ENCODE results near the gene FDX2. TPM values are rescaled to one million over a fixed set of nuclear protein-coding genes. Genes with fewer than 3 reads are reported as not detected.

The FDX2 gene
- total and polyA plus RNA-seq, 8 donors: 5.5 to 30.3 (median 10.0) TPM

- H3K4me1 ChIP-seq: peaks cover 6 to 9% (median 8%) of the 10 kb centered on the region in 3 donors
- WGBS, 2 donors: 91 to 92% methylated on average over 13 of the region's 13 CpGs
These were observed 13.7 kb upstream of the FDX2 start for GRCh38 chr19:10329555-10329954.

GRCh38 chr19:10328558-10329429 is 13.0 kb upstream of the FDX2 start:
- intact Hi-C loops (cut with DNase I): no loop called here
- FAIRE-seq: no peak
- 92 to 95% methylated on average over 38 to 41 of the region's 41 CpGs for WGBS, 2 donors
- peak in 1 of 6 donors; percentile 72 for DNase-seq
- Histone ChIP-seq H3K4me1 (peaks cover 6 to 9% (median 8%) of the 10 kb centered on the region in 3 donors), H3K27me3 (no peaks in the 10 kb centered on the region), H3K9me3 (no peaks in the 10 kb centered on the region), H3K36me3 (peaks cover 4 to 30% (median 20%) of the 10 kb centered on the region in 3 donors), H3K4me3 (no peak overlapping the region), H3K27ac (no peak overlapping the region)
- TF ChIP-seq CTCF (IDR thresholded peaks at IDR 0.05): no peak
- ATAC-seq: no peak

More at GRCh38 chr19:10329555-10329954, 13.7 kb upstream of the FDX2 start:
- TF ChIP-seq CTCF (IDR thresholded peaks at IDR 0.05): no peak
- Histone ChIP-seq H3K27me3 (no peaks in the 10 kb centered on the region), H3K4me3 (no peak overlapping the region), H3K9me3 (no peaks in the 10 kb centered on the region), H3K27ac (no peak overlapping the region), H3K36me3 (peaks cover 4 to 30% (median 20%) of the 10 kb centered on the region in 3 donors)
- intact Hi-C loops (cut with DNase I): no loop called here
- ATAC-seq: no peak
- FAIRE-seq: no peak
- peak in 1 of 6 donors; percentile 53 for DNase-seq

GRCh38 chr19:10327793-10328192 is 12.0 kb upstream of the FDX2 start:
- no peak for FAIRE-seq
- no peak overlapping the region for H3K27ac ChIP-seq
- no peaks in the 10 kb centered on the region for H3K9me3 ChIP-seq
- no peak for TF ChIP-seq CTCF (IDR thresholded peaks at IDR 0.05)
- intact Hi-C loops (cut with DNase I): no loop called here
- H3K4me1 ChIP-seq: peaks cover 6 to 9% (median 8%) of the 10 kb centered on the region in 3 donors
- no peak overlapping the region for H3K4me3 ChIP-seq
- peaks cover 4 to 36% (median 20%) of the 10 kb centered on the region in 3 donors for H3K36me3 ChIP-seq
- no peak for ATAC-seq
- DNase-seq: no peak
- H3K27me3 ChIP-seq: no peaks in the 10 kb centered on the region
- WGBS, 2 donors: 90 to 93% methylated on average over 7 of the region's 7 CpGs

- FAIRE-seq (no peak), ATAC-seq (no peak), DNase-seq (no peak)
- Histone ChIP-seq H3K4me3 (no peak overlapping the region), H3K27me3 (no peaks in the 10 kb centered on the region), H3K27ac (no peak overlapping the region), H3K4me1 (no peaks in the 10 kb centered on the region), H3K9me3 (no peaks in the 10 kb centered on the region), H3K36me3 (peaks cover 4 to 42% (median 26%) of the 10 kb centered on the region in 3 donors)
- intact Hi-C loops (cut with DNase I): no loop called here
- no peak for TF ChIP-seq CTCF (IDR thresholded peaks at IDR 0.05)
- WGBS, 2 donors: 89 to 95% methylated on average over 8 of the region's 8 CpGs
These were observed 9.9 kb upstream of the FDX2 start for GRCh38 chr19:10325732-10326131.
